Caco-2 (cell line): ENCODE data around the gene YJEFN3. TPM values are rescaled to one million over a fixed set of nuclear protein-coding genes. Genes with fewer than 3 reads are reported as not detected.

ENCODE experiments used
- BruUV-seq: library from RNA; stranded (reverse); fragments of 400-500 nt; replicated peaks from 2 replicates; lab custom pipeline; 2021; lab: Mats Ljungman, UMichigan
- CTCF ChIA-PET: fragments of 300-600 bp; sonication (Branson Sonifier 250); formaldehyde crosslinking; loops from one replicate; lab custom pipeline; 2022; ENCODE audit warnings: antibody characterized with exemption; lab: Charles Lee
- POLR2A ChIA-PET: fragments of 300-600 bp; sonication (Branson Sonifier 250); formaldehyde crosslinking; loops from one replicate; lab custom pipeline; 2022; ENCODE audit warnings: antibody characterized with exemption; lab: Charles Lee
- DNase-seq, 2 experiments: peaks; one replicate each; pipeline versions ENCODE4 v3.0.0 to v3.0.0-alpha.2; 2020 to 2022
- H3K27me3 ChIP-seq: replicated peaks from 2 replicates; pipeline ENCODE4 v1.6.0; 2011; ENCODE audit warnings: low read length; ENCODE audit not compliant: control insufficient read depth, insufficient read depth
- H3K36me3 ChIP-seq: 2 replicates; pipeline ENCODE4 v1.5.1; 2011; ENCODE audit warnings: low read length; ENCODE audit not compliant: control insufficient read depth, insufficient read depth
- H3K4me1 ChIP-seq: fragments of 250-450 bp; sonication (Bioruptor Pico); 2 replicates; pipeline ENCODE4 v1.5.1; 2020; ENCODE audit warnings: mild to moderate bottlenecking
- H3K4me3 ChIP-seq: 2 replicates; pipeline ENCODE4 v1.5.1; 2011; ENCODE audit warnings: low read depth, mild to moderate bottlenecking, control low read depth, low read length
- H3K9me3 ChIP-seq: fragments of 250-450 bp; sonication (Bioruptor Pico); 2 replicates; pipeline ENCODE4 v1.5.1; 2020; ENCODE audit warnings: mild to moderate bottlenecking, moderate library complexity
- H3K27ac Mint-ChIP-seq: one replicate; pipeline ENCODE4 v1.8.0; 2022; ENCODE audit warnings: mixed read lengths; ENCODE audit not compliant: unreplicated experiment
- H3K27me3 Mint-ChIP-seq: one replicate; pipeline ENCODE4 v1.8.0; 2022; ENCODE audit warnings: mixed read lengths; ENCODE audit not compliant: insufficient read depth, unreplicated experiment
- H3K36me3 Mint-ChIP-seq: one replicate; pipeline ENCODE4 v1.8.0; 2022; ENCODE audit warnings: mild to moderate bottlenecking, mixed read lengths; ENCODE audit not compliant: insufficient read depth, unreplicated experiment
- H3K4me1 Mint-ChIP-seq: one replicate; pipeline ENCODE4 v1.8.0; 2022; ENCODE audit warnings: low read depth, mixed read lengths; ENCODE audit not compliant: unreplicated experiment
- H3K4me3 Mint-ChIP-seq: one replicate; pipeline ENCODE4 v1.8.0; 2022; ENCODE audit warnings: mild to moderate bottlenecking, moderate library complexity, mixed read lengths; ENCODE audit not compliant: unreplicated experiment
- H3K9me3 Mint-ChIP-seq: one replicate; pipeline ENCODE4 v1.8.0; 2022; ENCODE audit warnings: mixed read lengths; ENCODE audit not compliant: unreplicated experiment
- intact Hi-C: fragments of 100-400 bp; cut with micrococcal nuclease; formaldehyde crosslinking; loops from one replicate; pipeline ENCODE4 v1.10.0; 2022; ENCODE audit not compliant: unreplicated experiment
- total RNA-seq: library from RNA; stranded (reverse); gene quantifications from 2 replicates; pipeline ENCODE4 v1.2.3, GENCODE V29; 2022
- TF ChIP-seq, protein P1 (sequence below), 2 experiments: fragments of 200-600 bp in 1 of 2; IDR thresholded peaks; 1 replicate in 1 of 2; 2 replicates in 1 of 2; pipeline versions ENCODE4 v1.5.1 to v1.8.0; 2011 to 2022; ENCODE audit warnings: antibody characterized with exemption in 1 of 2, control low read depth in 1 of 2, inconsistent platforms in 1 of 2, low read depth in 1 of 2, low read length in 1 of 2, mild to moderate bottlenecking in 1 of 2, moderate library complexity in 1 of 2; ENCODE audit not compliant: insufficient read depth in 1 of 2, severe bottlenecking in 1 of 2, unreplicated experiment in 1 of 2

YJEFN3 gene
- total RNA-seq, 1 experiment from 2014 or later = 8.1 TPM

DNA sequence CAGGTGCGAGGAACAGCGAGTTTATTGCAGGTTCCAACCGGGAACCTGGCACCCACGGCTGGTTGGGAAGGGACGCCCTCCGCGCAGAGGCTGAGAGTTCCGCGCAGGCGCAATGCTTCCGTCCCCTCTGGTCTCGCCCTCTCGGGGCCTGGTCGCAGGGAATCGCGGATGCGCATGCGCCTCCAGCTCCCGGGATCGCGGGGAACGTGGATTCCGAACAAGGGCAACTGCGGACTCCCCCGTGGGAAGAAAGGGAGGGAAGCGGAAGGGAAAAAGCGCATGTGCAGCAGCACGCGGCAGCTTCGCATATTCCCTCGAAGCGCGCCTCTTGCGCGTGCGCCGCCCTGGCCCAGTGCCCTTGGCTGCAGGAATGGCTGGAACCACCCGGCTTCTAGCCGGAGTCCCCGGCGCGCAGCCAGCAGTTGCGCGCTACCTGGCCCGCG, 14.5 kb upstream of the YJEFN3 start:
- no peaks in the 10 kb centered on the region for H3K9me3 Mint-ChIP-seq
- no peaks in the 10 kb centered on the region for H3K27me3 Mint-ChIP-seq
- ChIA-PET CTCF (no interaction called here), POLR2A (no interaction called here)
- peak overlapping the region; percentile 42 for H3K27ac Mint-ChIP-seq
- peaks cover 58% of the 10 kb centered on the region for H3K36me3 Mint-ChIP-seq
- BruUV-seq = no TSS peak
- no peaks in the 10 kb centered on the region for H3K9me3 ChIP-seq
- H3K4me1 ChIP-seq = no peaks in the 10 kb centered on the region
- no peaks in the 10 kb centered on the region for H3K4me1 Mint-ChIP-seq
- intact Hi-C loops = no loop called here
- no peaks in the 10 kb centered on the region for H3K27me3 ChIP-seq
- H3K4me3 Mint-ChIP-seq = no peak overlapping the region
- TF ChIP-seq, protein P1, sequence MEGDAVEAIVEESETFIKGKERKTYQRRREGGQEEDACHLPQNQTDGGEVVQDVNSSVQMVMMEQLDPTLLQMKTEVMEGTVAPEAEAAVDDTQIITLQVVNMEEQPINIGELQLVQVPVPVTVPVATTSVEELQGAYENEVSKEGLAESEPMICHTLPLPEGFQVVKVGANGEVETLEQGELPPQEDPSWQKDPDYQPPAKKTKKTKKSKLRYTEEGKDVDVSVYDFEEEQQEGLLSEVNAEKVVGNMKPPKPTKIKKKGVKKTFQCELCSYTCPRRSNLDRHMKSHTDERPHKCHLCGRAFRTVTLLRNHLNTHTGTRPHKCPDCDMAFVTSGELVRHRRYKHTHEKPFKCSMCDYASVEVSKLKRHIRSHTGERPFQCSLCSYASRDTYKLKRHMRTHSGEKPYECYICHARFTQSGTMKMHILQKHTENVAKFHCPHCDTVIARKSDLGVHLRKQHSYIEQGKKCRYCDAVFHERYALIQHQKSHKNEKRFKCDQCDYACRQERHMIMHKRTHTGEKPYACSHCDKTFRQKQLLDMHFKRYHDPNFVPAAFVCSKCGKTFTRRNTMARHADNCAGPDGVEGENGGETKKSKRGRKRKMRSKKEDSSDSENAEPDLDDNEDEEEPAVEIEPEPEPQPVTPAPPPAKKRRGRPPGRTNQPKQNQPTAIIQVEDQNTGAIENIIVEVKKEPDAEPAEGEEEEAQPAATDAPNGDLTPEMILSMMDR (IDR thresholded peaks at IDR 0.05; ENCODE audit: insufficient read depth in 1 of 2, low read depth in 1 of 2, low read length in 1 of 2, severe bottlenecking in 1 of 2, unreplicated experiment in 1 of 2) = no peak
- no peak overlapping the region for H3K4me3 ChIP-seq
- no peaks in the 10 kb centered on the region for H3K36me3 ChIP-seq
- no peak for DNase-seq

DNA sequence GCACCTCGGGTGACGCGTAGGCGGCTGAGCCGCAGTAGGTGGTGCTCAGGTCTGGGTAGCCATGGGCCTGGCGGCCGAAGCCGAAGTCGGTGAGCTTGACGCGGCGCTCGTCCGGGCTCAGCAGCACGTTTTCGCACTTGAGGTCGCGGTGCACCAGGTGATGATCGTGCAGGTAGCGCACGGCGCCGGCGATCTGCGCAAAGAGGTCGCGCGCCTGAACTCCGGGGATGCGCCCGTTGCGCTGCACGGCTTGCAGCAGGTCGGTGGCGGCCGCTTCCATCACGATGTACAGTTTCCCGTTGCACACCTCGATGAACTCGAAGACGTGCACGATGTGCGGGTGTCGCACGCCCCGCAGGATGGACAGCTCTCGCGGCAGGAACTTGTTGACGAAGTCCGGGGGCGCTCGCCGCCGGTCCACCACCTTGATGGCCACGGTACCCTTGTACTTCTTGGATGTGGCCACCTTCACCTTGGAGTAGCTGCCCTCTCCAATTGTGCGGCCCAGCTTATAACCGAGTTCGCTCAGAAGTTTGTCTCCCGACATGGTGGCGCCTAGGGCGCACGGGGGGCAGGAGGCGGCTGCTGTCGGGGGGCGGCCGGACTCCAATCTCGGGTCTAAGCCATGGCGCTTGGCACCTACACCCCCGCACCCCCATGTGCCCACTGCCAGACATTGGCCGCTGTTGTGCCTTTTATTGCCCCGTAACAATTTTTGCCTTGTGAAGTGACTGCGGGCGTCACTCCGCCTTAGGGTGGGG, 13.7 kb upstream of the YJEFN3 start, which contains the start of gene TSSK6:
TSSK6 (minus strand) TSS at position 668 of the 761 bp plus-strand sequence; CDS start at position 547, 121 bp downstream.
- Histone ChIP-seq H3K36me3 (no peaks in the 10 kb centered on the region), H3K9me3 (no peaks in the 10 kb centered on the region), H3K4me3 (peak within 1 kb of the TSS; percentile 83), H3K4me1 (no peaks in the 10 kb centered on the region), H3K27me3 (no peaks in the 10 kb centered on the region)
- intact Hi-C loops = no loop called here
- Mint-ChIP-seq H3K4me1 (no peaks in the 10 kb centered on the region), H3K36me3 (peaks cover 58% of the 10 kb centered on the region), H3K4me3 (peak within 1 kb of the TSS; percentile 85), H3K27ac (peak within 1 kb of the TSS; percentile 90), H3K27me3 (no peaks in the 10 kb centered on the region), H3K9me3 (no peaks in the 10 kb centered on the region)
- BruUV-seq = no TSS peak
- no peak for DNase-seq
- POLR2A ChIA-PET = interaction anchor here (0.6 to 1.0 kb wide), 2 partner anchors 10 to 110 kb away, joined by 5 to 6 read pairs; partner anchors contain the start of gene GATAD2A
- CTCF ChIA-PET = no interaction called here
- TF ChIP-seq, protein P1 (IDR thresholded peaks at IDR 0.05; ENCODE audit: insufficient read depth in 1 of 2, low read depth in 1 of 2, low read length in 1 of 2, severe bottlenecking in 1 of 2, unreplicated experiment in 1 of 2) = no peak

DNA sequence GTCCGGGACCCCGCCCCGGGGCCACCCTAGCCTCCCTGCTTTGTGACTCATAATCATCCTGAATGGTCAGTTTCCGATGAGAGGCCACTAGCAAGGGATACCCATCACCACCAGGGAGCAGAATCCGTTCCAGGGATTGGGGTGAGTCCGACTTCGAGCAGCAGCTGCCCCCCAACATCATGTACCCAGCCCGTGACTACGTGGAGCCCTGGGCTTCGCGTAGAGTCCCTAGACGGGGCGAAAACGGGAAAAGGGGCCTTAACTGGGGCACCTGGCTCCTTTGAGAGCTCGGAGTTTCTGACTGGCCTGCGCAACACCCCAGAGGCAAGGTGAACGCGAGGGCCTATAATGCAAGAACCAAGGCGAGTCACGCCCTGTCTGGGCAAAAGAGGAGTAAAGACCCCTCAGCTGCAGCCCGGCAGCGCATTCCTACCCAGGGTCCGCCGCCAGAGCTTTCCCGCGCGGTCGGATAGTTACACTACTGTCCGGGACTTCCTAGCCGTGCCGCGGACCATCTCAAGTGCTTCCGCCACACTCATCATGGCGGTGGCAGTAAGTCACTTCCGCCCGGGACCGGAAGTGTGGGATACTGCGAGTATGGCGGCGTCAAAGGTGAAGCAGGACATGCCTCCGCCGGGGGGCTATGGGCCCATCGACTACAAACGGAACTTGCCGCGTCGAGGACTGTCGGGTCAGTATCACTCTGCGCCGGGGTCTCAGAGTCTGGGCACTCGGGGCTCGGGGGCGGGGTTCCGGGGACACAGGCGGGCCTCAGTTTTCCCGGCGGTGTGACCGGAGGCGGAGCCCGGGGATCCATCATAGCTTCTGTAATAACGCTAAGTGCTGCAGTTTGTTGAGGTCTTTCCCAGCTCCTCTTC, 12.8 kb upstream of the YJEFN3 start, which contains the start of gene NDUFA13:
NDUFA13 (plus strand) TSS at position 584 of the 878 bp plus-strand sequence; CDS start at position 598, 14 bp downstream.
- Mint-ChIP-seq H3K9me3 (no peaks in the 10 kb centered on the region), H3K27me3 (no peaks in the 10 kb centered on the region), H3K36me3 (peaks cover 60% of the 10 kb centered on the region), H3K4me3 (peak within 1 kb of the TSS; percentile 85), H3K4me1 (no peaks in the 10 kb centered on the region), H3K27ac (peak within 1 kb of the TSS; percentile 90)
- no peaks in the 10 kb centered on the region for H3K4me1 ChIP-seq
- BruUV-seq = TSS peak; percentile 68
- H3K4me3 ChIP-seq = peak within 1 kb of the TSS; percentile 83
- H3K9me3 ChIP-seq = no peaks in the 10 kb centered on the region
- CTCF ChIA-PET = interaction anchor here (0.6 kb wide), 1 partner anchor 13 kb away, joined by 3 read pairs; no protein-coding TSS in a partner anchor
- H3K36me3 ChIP-seq = no peaks in the 10 kb centered on the region
- peak; percentile 91 to 94 for DNase-seq
- TF ChIP-seq, protein P1 (IDR thresholded peaks at IDR 0.05; ENCODE audit: insufficient read depth in 1 of 2, low read depth in 1 of 2, low read length in 1 of 2, severe bottlenecking in 1 of 2, unreplicated experiment in 1 of 2) = peak in 1 of 2 experiments; percentile 27
- H3K27me3 ChIP-seq = no peaks in the 10 kb centered on the region
- intact Hi-C loops = no loop called here
- POLR2A ChIA-PET = interaction anchor here (0.6 to 1.0 kb wide), 2 partner anchors 11 to 111 kb away, joined by 5 to 6 read pairs; partner anchors contain the start of gene GATAD2A
